Activated CD8-positive, alpha-beta memory T cell treated with anti-CD3 and anti-CD28 coated beads, Interleukin-2, amount 50 U/mL, for 4 hours (primary cell): ENCODE results near the gene IRF6.
"Not testable (repeated sequence)": the region's sequence is repeated elsewhere in the genome, so short reads cannot be mapped to it uniquely, and the experiment has no call there.

Experiments used
- DNase-seq: peaks from one replicate; pipeline ENCODE4 v3.0.0-alpha.2; 2020

Gene IRF6

DNA sequence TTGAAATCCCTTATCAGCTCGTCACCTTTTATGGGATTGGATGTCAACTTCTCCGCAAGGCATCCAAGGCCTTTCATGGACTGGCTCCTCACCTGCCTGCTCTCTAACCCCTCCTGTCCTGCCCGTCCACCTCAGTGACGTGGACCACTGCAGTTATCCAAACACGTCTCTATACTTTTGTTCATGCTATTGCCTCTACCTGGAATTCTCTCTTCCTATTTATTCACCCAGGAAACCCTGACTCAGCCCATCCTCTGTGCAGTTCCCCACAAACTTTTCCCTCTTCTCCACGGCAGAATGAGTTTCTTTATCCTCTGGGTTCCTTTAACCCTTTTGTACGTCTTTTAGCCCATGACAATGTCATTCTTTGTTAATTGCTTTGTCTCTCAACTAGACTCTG lies 16.8 kb upstream of the IRF6 start:
- no peak for DNase-seq

DNA sequence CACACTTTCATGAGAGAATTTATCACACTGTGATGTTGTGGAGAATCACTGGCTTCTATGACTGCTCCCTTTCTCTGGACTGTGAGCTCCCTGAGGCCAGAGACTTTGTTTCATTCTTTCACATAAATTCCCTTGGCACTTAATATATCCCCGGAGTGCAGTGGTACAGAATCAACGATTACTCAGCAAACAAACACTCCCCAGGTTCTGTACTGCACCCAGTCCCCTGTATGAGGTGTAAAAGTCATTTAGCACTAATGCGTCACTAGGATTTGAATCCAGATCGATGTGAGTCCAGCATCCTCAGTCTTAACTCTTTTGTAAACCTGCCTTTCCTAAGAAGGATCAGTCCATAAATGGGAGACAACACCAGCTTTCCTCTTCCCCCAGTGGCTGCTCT lies 15.0 kb upstream of the IRF6 start:
- DNase-seq: no peak

DNA sequence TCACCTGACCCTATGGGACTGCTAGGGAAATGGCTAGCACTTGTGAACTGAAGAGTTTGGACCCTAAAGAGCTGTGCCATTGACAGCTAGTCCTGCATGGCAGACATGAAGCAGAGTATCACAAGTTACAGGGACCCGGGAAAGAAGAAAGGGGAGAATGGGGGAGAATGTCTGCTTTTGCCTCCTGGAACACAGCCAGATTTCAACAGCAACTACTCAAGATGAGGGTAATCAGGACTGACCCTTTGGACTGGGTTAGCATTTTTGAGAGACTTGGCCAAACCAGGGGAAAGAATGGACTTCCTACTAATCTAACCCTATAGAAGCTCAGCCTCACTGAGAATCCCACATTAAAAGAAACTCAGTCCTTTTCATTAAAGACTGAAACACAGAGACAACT lies 13.1 kb upstream of the IRF6 start:
- DNase-seq: no peak

DNA sequence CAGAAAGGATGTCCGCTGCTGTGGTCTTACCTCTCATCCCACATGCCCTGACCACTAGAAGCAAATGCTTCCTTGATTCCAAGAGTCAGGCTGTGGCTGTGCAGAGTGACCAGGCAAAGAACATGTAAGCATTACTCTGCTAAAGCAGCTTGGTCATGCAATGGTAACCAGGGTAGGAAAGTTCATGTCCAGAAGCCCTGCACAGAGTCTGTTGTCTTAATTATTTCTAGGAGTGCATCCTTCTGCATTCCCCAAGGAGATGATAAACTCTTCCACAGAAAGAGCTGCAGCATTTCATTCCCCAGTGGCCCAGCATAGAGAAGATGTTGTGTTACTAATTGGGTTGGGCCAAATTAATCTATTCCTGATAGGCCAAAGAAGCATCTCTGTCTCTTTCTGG lies 11.7 kb upstream of the IRF6 start:
- no peak for DNase-seq

DNA sequence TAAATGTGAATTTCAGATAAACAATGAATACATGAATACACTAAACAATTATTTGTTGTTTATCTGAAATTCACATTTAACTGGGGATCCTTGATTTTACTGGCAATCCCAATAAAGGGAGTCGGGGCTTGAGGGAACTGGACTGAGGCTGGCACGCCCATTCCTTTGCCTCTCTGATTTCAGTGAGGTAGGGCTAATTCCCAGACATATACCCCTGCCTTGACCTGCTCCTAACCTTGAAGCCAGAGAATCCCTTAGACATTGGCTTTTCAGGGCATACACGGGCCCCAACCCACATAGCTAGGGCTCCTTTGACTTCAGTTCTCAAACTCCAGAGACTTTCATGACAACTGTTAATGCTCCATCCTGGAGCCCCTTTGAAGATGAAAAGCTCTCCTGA lies 11.0 kb upstream of the IRF6 start:
- no peak for DNase-seq

DNA sequence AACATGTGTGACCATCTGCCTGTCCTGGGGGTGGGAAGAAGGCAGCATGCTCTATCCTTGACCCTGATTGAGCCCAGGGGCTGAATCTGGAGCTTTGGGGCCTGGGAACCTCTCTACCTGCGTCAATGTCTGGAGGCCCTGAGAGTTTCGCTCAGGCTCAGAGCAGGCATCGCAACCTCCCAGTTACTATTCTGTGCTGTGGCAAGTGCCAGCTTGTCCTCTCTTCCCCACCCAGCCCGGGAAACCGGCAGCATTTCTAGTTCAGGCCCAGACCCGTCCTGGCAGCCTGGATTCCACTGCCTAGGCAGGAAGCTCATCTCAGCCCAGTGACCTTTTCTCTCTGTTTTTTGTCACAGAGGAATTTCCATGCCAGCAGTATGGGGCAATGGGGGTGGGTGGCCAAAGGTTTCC lies 10.0 kb upstream of the IRF6 start:
- no peak for DNase-seq

DNA sequence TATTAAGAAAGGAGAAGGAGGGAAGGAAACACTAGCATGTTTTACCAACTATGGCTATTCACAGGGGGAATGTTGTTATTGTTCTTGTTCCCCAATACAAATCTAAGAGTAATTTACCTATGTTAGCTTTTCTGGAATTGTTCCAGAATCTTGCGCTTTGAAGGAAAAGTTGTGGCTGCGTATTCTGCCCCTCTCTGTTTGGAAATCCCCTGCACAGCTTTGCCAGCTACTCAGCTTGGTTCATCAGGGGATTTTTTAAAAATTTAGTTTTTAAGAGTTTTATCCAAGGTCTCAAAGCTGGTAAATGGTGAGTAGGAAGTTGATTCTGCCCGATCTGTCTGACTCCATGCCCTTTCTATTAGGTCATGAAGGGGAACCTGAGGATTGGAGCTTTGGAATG lies 9.5 kb upstream of the IRF6 start:
- DNase-seq: no peak

DNA sequence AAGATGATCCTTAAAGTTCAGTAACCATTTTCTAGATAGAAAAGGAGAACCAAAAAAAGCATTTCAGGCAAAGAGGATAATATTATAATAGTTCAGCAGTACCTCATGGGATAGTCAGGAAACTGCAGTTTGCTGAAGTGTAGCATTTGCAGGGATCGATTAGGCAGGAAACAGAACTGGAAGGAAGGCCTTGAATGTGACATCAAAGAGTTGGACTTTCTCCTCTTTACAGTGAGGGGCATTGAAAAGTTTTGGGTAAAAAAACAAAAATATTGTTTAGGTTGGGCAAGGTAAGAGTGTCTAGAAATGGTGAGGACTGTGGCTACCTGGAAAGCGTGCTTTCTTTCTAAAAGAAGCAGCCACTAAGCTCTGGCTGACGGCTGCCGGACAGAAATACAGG lies 8.0 kb upstream of the IRF6 start:
- no peak for DNase-seq

DNA sequence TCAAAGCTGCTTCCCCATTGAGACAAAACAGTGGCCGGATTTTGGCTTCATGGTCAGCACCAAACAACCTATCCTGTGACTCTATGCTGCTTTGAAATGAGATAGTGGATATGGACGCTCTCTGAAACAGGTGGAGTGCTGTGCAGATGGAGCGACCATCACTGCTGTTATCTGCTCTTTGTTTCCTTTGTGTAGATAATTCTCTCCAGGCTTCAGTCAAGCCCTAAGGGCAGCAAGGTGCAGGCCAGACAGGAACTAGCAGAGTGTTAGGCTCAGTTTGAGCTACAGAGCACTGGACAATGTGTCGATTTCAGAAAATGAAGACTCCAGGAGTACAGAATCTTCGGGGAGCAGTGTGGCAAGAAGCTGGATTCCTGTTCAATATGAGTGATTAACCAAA lies 4.8 kb upstream of the IRF6 start:
- no peak for DNase-seq

DNA sequence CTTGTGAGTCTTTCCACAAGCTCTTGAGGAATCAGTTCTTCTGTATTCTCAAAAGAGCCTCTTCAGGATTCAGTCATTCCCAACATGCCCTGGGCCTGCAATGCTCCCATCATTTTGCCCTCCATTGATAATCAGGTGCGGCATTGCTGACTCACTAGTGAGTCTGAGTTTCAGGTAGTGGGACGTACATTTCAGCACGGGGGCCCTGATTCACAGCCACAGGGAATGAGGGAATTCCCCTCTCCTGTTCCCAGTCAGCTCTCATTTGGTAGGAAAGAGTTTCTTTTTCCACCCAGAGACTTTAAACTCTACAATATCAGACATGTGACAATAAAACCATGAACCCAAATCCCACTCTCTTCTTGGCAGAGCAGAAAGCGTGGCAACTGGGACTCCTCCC lies 3.7 kb upstream of the IRF6 start:
- no peak for DNase-seq

DNA sequence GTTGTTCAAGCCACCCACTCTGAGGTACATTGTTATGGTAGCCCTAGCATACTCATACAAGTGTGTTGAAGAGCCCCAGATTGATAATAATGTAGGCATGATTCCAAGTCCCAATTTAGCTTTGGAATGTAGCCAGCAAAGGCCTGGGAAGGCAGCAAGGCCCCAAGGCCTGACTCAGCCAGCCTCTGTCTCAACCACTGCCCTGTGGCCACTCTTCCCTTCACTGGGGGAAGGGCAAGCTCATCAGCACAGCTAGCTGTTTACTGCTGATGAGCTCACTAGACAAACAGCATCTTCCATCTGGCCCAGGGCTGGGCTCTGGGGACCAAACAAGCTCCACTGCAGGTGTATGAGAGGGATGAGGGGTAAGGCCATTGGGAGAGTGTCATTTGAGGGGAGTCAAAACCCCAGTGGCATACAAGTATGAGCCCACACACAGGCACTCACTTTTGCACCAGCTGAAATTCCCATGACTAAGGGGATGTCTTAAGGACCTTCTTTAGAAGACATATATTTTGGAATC lies 2.2 kb upstream of the IRF6 start:
- DNase-seq: no peak

DNA sequence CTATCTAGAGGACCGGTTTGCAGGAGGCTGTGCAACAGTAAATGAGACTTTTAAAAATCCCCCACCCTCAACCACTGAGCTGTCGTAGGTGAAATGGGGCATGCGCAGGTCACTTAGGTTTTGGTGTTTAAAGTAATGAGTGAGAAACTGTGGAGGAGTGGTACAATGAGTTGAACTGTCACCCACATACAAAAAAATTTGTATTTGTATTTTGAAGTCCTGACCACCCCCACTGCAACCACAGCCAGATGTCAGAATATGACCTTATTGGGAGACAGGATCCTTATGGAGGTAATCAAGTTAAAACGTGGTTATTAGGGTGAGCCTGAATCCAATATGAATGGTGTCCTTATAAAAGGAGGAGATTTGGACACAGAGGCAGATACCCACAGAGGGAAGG lies 1.6 kb upstream of the IRF6 start:
- no peak for DNase-seq

DNA sequence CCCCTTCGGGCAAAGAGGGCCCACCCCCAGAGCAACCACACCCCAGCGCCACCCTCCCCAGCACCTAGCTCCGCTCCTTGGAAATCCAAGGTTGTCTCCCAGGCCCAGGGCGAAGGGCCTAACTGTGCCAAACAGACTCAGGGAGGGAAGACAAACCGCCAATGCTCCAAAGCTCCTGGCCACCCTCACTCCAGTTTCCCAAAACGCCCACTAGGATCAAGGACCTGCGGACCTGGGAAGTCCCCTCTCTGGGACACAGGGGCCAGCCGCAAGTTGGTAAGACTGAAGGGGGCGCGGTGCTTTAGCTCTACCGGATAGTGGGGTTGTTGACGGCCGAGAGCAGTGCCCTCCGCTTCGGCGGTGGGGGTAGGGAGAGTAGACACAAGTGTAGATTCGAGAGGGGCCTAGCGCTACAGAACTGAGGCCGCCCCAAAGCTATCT lies 581 bp downstream of the IRF6 start:
- DNase-seq: no peak

DNA sequence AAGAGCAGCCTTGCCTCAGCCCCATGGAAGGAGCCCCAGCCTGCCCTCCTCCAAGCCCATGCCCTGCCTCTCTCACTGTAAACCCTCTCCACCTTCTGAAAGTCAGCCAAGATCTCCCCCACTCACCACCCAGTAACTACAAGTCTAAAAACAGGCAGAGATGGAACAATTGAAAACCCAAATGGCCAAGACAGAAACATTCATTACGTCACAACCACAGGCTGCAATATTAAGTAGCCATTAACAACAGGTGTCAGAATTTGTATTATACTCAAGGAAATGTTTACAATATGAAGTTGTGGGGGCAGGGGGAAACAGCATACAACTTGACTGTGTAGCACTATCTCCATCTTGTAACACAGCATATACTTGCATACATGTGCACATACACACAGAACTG lies 2.4 kb downstream of the IRF6 start:
- DNase-seq: no peak

DNA sequence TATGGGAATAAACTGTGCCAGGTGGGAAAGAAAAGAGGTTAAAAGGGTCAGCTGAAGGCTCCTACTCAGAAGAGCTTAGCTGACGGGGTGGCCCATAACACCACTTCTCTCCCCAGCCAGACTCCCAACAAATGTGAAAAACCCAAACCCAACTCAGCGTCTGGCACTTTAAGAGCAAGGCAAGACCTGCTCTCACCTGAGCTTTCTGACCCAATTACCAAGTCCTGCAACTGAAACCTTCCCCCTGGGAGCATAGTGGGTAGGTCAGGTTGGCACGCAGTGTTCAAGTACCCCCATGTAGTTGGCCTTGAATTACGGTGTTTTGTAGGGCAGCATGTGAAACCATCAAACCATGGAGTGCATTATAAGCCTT lies 3.2 kb downstream of the IRF6 start:
- DNase-seq: no peak

DNA sequence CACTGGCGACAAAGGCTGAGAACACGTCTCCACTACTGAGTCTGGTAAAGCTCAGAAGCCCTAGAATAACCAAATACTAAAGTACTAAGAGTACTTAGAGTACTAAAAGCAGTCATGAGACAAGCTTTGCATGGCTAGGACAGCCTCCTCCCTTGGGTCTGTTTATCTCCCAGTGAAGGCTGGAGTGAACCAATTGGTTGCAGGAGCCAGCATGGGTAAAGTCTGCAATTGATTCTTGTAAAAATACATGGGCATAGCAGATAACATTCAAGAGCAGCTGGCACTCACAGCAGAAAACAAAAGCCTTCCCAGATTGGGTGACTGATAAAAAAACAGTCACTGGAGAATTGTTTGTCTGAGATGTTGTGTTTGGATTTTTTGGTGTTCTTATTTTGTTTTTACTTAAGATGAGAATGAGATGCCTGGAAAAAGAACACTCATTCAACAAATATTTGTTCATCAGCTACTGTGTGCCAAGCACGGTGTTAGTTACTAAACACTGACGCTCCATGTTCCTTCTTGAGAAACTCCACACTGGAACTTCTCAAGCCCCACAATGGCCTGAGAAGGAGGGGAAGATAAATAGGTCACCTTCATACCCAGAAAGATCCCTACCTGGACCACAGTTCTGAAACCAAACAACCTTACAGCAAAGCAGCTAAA lies 3.7 kb downstream of the IRF6 start:
- DNase-seq: no peak

DNA sequence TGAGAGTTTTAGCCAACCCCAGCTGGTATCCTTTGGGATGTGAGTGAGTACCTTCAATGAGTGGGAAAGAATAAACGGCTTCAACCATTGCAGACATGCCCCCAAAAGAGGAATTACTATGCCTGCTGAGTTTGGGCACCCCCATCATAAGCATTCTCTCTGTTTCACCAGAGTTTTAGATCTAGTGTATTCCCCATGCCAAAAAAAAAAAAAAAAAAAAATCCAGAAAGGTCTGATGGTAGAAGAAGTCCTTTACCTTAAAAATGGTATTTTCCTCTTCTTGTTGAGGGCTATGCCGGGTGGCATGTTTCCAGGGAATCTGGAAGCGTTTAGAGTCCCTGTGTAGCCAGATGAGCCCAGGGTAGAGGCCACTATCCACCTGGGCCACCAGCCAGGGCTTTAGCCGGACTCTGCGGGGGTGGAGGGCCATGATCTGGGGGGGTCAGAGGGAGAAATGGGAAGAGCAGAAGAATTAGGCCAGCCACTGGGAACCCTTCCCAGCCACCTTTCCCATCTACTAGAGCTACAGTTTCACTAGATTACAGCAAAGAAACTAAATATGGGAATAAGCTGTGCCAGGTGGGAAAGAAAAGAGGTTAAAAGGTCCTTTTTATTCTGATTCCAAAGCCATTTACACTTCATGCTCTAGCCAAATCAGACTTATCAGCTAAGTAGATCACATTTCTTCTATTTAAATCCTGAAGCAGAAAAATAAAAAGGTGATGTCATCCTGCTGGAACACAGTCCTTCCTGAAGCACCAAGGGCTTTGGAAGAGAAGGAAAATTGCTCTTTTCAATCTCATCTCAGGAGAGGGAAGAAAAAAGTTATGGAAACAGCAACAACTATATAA lies 4.7 kb downstream of the IRF6 start:
- no peak for DNase-seq

DNA sequence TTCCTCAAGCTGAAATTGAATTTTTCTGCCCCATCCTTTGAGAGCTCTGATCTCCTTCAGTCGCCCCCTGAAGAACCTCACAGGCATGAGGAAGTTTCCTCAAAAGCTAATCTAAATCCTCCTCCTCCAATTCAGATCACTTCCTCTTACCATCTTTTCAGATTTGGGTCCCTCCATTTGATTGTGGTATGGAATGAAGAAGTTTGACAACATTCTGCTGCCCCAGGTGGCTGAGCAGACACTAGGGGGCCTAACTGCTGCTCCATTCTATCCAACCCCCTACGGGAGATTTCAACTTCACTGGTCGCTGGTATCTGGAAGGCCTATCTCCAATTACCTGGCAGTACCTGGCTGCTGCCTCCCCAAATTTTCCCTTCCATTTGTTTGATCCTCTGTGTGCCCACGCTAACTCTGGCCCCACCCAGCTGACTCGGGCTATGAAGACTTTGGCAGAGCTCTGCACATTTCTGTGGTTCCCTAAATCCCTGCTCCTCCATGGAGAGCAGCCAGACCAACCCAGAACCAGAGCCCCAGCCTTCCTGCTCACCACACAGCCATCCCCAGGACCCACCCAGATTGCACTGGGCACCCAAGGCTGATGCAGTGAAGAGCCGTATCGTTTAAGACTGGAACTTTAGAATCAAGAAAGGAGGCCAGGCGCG lies 7.8 kb downstream of the IRF6 start:
- DNase-seq: no peak

DNA sequence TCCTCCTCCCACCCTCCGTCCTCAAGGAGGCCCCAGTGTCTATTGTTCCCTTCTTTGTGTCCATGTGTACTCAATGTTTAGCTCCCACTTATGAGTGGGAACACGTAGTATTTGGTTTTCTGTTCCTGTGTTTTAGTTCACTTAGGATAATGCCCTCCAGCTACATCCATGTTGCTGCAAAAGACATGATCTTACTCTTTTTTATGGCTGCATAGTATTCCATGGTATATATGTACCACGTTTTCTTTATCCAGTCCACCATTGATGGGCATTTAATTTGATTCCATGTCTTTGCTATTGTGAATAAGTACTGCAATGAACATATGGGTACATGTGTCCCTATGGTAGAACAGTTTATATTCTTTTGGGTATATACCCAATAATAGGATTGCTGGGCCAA lies 12.2 kb downstream of the IRF6 start:
- not testable (repeated sequence) for DNase-seq

DNA sequence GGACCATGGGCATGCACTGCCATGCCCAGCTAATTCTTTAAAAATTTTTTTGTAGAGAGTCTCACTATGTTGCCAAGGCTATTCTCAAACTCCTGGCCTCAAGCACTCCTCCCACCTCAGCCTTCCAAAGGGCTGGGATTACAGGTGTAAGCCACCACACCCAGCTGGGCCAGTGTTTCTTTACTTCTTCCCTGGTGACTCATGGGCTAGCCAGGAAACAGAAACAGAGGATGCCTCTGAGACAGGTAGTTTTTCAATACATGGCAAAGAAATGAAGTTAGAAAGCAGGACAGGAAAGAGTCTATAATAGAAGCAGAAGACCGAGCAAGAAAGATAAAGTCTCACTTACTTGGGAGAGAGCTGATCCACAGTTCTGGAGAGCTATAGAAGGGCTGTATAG lies 14.0 kb downstream of the IRF6 start:
- DNase-seq: no peak

DNA sequence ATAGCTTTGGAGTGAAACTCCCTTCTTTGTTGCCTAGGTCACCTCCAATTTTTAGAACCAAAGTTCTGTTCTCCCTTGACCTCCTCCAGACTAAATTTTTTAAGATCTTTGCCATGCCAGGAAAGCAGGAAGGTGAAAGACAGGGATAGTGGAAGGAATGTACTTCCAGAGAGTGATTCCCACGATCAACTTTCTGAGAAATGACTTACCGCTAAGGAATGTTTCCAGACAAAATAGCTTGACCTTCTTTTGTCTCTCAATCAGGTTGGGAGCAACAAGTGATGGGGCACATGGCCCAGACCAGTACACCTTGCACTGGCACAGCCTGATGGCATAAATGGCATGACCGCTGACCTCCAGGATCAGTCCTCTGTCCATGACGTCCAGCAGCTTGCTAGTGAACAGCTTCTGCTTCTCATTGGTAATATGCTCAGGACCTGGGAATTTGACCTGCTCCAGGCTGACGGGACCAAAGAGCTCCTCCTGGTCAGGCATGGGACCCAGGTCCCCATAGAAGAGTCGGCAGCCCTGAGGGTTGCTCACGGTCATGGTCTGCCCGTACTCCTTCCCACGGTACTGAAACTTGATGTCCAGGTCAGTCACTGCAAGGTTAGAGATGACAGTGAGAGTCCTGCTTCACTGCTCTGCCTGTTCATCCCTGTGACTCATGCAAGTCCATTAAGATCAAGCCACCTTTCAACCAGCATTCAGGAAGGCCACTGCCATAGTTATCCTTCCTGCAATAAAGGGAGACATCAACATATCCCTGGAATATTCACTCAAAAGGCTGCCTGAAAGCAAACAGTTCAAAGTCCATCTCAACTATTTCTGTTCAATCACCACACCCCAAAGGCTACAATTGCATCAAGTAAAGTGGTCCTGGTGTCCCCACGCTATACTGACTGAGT lies 15.4 kb downstream of the IRF6 start:
- DNase-seq: no peak

DNA sequence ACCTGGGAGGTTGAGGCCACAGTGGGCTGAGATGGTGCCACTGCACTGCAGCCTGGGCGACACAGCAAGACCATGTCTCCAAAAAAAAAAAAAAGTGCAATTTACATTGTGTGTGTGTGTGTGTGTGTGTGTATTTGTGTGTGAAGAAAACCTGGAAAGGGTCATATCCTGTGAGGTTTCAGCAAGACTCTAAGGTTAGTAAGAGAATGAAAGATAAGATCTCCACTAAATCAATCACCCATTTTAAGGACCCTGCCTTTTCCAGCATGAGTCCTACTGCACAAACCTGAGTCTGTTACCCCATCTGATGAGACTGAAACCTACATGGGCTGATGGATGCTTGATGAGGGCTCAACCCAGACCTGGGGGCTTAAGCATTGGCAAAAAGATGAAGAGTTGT lies 16.7 kb downstream of the IRF6 start:
- no peak for DNase-seq

DNA sequence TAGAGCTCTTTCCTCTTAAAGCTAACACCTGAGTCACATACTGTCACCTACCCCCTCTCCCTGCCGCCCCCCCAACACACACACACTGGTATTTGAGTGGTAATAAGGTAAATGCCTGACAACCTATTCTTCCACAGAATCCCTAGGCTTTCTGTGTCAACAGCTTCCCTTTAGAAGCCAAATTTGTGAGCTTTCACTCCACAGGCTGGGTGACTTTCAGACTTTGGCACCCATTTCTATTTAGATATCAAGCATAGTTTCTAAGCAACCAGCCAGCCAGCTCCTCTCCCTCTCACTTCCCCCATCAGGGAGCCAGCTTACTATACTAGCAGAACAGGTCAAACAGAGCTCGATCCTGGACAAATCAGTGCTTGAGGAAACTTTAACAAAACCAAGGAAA lies 18.4 kb downstream of the IRF6 start:
- DNase-seq: no peak
